ENCODE data around the gene MYLIP. TPM values are rescaled to one million over a fixed set of nuclear protein-coding genes. Genes with fewer than 3 reads are reported as not detected.

Gene MYLIP
- total and polyA plus RNA-seq, 12 donors: 6.9 to 22.5 (median 12.8) TPM

DNA sequence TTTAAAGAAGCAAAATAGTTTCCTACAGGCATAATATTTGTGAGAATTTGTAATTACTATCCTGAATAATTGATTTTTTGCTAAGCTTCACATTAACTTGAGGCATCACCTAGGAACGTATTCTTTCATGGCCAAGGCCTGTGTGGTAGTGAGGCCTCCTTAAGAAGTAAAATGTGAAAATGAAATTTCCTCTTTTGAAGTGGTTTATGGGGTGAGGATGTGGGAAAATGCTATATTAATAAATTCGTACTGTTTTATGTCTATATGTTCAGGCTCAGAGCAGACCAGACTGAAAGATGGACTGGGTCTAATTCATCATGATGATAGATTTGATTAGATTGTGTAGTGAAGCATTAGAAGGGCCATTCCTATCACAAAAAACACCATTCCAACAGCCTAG is 33.1 kb downstream of the MYLIP start:
- no peak overlapping the region for H3K4me3 ChIP-seq
- DNase-seq (no peak), ATAC-seq (no peak)
- TF ChIP-seq, protein P1, sequence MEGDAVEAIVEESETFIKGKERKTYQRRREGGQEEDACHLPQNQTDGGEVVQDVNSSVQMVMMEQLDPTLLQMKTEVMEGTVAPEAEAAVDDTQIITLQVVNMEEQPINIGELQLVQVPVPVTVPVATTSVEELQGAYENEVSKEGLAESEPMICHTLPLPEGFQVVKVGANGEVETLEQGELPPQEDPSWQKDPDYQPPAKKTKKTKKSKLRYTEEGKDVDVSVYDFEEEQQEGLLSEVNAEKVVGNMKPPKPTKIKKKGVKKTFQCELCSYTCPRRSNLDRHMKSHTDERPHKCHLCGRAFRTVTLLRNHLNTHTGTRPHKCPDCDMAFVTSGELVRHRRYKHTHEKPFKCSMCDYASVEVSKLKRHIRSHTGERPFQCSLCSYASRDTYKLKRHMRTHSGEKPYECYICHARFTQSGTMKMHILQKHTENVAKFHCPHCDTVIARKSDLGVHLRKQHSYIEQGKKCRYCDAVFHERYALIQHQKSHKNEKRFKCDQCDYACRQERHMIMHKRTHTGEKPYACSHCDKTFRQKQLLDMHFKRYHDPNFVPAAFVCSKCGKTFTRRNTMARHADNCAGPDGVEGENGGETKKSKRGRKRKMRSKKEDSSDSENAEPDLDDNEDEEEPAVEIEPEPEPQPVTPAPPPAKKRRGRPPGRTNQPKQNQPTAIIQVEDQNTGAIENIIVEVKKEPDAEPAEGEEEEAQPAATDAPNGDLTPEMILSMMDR (IDR thresholded peaks at IDR 0.05): no peak
- no peak overlapping the region for H3K27ac ChIP-seq
- H3K9me3 ChIP-seq: no peaks in the 10 kb centered on the region
- intact Hi-C loops (cut with DNase I): no loop called here
- no peaks in the 10 kb centered on the region for H3K36me3 ChIP-seq
- peaks cover 0 to 11% (median 3%) of the 10 kb centered on the region in 9 donors for H3K4me1 ChIP-seq
- H3K27me3 ChIP-seq: peaks cover 0 to 2% (median 0%) of the 10 kb centered on the region in 7 donors
- 89 to 93% methylated on average over 2 of the region's 2 CpGs for WGBS, 2 donors

DNA sequence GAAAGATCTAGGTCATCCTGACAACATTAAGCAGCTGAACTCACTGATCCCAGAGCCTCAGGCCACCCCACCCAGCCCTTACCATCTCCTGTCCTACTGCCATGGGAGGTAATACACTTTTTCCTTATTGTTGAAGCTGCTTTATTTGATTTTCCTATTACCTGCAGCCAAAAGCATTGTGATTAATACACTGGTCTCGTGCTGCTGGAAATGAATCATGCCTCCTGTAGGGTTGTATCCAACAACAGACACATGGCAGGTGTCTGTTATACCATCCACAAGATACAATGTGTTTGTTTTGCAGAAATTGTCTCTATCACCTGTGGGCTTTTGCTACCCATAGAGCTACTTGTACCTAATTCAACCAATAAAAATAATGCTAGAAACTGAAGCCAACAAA is 34.2 kb downstream of the MYLIP start:
- Histone ChIP-seq H3K4me3 (no peak overlapping the region), H3K9me3 (no peaks in the 10 kb centered on the region), H3K4me1 (peaks cover 0 to 5% (median 0%) of the 10 kb centered on the region in 9 donors), H3K27ac (no peak overlapping the region), H3K36me3 (no peaks in the 10 kb centered on the region), H3K27me3 (peaks cover 0 to 2% (median 0%) of the 10 kb centered on the region in 7 donors)
- intact Hi-C loops (cut with DNase I): no loop called here
- ATAC-seq (no peak), DNase-seq (no peak)
- TF ChIP-seq, protein P1 (IDR thresholded peaks at IDR 0.05): no peak
- 79 to 91% methylated on average over 1 of the region's 1 CpG for WGBS, 2 donors

DNA sequence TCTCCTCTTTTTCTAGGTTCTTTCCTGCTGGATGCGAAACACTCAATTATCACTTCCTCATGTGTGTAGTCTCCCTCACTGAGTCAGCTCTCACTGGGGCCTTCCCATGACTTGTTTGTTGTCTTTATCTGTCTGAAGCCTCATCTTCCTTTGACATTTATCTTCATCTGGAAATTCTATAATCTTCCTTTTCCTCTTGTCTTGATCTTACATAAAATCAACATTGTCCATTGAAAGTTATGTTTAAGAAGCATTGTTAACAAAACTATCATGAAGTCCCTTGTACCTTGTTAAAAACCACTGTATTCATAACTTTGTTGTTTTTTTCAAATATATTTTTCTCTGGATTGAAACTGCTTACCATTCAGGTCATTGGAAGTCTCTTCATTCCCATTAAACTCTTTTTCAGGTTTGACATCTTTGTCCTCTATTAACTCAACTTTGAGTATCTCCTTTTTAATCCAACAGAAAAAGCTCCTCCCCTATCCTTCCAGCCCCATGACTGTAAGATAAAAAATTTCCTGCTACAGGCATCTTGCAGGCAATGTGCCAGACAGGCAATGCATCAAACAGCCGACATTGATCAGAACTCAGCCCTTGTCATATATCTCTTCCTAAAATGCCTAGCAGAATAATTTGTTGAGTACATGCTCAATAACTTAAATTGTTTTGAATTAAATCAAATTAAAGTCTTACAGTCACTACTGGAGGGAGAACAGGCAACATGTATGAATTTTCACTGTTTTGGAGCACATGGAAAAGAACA is 34.8 kb downstream of the MYLIP start:
- intact Hi-C loops (cut with DNase I): no loop called here
- TF ChIP-seq, protein P1 (IDR thresholded peaks at IDR 0.05): no peak
- ATAC-seq (no peak), DNase-seq (no peak)
- Histone ChIP-seq H3K27me3 (peaks cover 0 to 2% (median 0%) of the 10 kb centered on the region in 7 donors), H3K36me3 (no peaks in the 10 kb centered on the region), H3K4me1 (peaks cover 0 to 8% (median 0%) of the 10 kb centered on the region in 9 donors), H3K4me3 (no peak overlapping the region), H3K9me3 (no peaks in the 10 kb centered on the region), H3K27ac (no peak overlapping the region)
- 63 to 67% methylated on average over 2 of the region's 2 CpGs for WGBS, 2 donors

- Histone ChIP-seq H3K4me3 (no peak overlapping the region), H3K27me3 (peaks cover 0 to 2% (median 0%) of the 10 kb centered on the region in 7 donors), H3K9me3 (no peaks in the 10 kb centered on the region), H3K4me1 (peaks cover 0 to 8% (median 0%) of the 10 kb centered on the region in 9 donors), H3K27ac (no peak overlapping the region), H3K36me3 (no peaks in the 10 kb centered on the region)
- intact Hi-C loops (cut with DNase I): no loop called here
- WGBS, 2 donors: 83 to 91% methylated on average over 5 of the region's 5 CpGs
- ATAC-seq: no peak
- TF ChIP-seq, protein P1 (IDR thresholded peaks at IDR 0.05): no peak
- DNase-seq: no peak
Measured at GRCh38 chr6:16165641-16166040, 36.8 kb downstream of the MYLIP start.

Measured in heart right ventricle (tissue), 16 donors.